ENCODE measurements around the gene RPL26.
A peak's percentile ranks its signal among the peaks of the same experiment; 100 is the strongest.

DNA sequence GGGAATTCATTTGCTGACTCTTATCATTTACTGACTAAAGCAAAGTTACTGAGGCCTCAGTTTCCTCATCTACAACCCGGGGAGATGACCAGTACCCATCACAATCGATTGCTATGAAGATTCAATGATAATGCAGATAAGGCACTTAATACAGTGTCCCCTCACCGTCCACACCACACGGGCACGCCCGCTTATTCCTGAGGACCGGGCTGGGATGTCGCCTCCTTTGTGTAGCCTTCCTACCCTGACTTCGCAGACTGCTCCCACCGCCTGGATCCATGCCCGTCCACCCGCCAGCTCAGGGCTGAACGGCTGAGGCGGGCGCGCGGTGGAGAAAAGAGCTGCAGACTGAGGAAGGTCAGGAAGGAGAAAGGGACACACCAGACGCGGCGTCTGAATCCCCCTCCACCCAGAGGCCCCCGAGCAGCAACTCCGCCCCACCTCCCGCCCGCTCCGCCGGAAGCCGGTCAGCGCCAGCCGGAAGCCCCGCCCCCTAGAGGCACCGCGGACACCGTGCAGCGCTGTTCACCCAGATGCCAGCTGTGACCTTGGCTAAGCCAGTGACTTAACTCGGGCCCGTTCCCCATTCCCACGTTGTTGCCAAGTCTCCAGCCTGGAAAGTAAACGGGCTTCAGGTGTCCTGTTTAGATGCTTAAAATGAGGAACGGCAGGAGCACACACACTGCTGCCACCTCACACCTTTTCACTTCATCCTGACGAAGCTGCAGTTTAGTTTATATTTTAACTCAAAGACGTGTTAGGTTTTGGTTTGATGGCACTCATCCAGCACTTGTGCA lies 6.5 kb downstream of the RPL26 start, which contains the start of gene KRABD2:
- TF ChIP-seq CTCF (IDR thresholded peaks at IDR 0.05), result peak; percentile 34 to 64 (median 56)
- TF ChIP-seq POLR2A (IDR thresholded peaks at IDR 0.05), result peak; percentile 63 to 73

Data from Peyer's patch (tissue), 4 donors.